K562 (cell line): Measurements from ENCODE around the gene SLC4A5.

Experiments
- ARHGAP35 ChIP-seq: fragments of 450-650 bp; IDR thresholded peaks from 2 replicates; pipeline ENCODE4 v1.6.1; 2018; ENCODE audit not compliant: partially characterized antibody
- CTCF ChIP-seq, 3 experiments: IDR thresholded peaks in 2 of 3; conservative IDR thresholded peaks in 1 of 3; 2 replicates each; pipeline ENCODE4 v1.5.1; 2011 to 2012; ENCODE audit warnings: low read length in 3 of 3, mild to moderate bottlenecking in 3 of 3, control low read depth in 2 of 3, improper control_type of control experiment in 1 of 3, inconsistent platforms in 1 of 3, low read depth in 1 of 3, mixed read lengths in 1 of 3, moderate library complexity in 1 of 3; ENCODE audit not compliant: insufficient read depth in 2 of 3
- GABPB1 ChIP-seq: sonication (generic); formaldehyde crosslinking; IDR thresholded peaks from 2 replicates; pipeline ENCODE4 v1.8.0; 2022; ENCODE audit warnings: mild to moderate bottlenecking, missing genetic modification reagents
- KLF6 ChIP-seq: fragments of 250-450 bp; sonication (Bioruptor Pico); IDR thresholded peaks from 2 replicates; pipeline ENCODE4 v1.4.0; 2020; ENCODE audit warnings: mild to moderate bottlenecking, moderate library complexity, borderline replicate concordance
- MXI1 ChIP-seq: IDR thresholded peaks from 2 replicates; pipeline ENCODE4 v1.6.1; 2011; ENCODE audit warnings: low read depth, mild to moderate bottlenecking, improper control_type of control experiment, low read length
- NR3C1 ChIP-seq: sonication (generic); formaldehyde crosslinking; IDR thresholded peaks from 2 replicates; pipeline ENCODE4 v1.8.1; 2022; ENCODE audit warnings: missing genetic modification reagents
- POLR2A ChIP-seq: fragments of 450-650 bp; conservative IDR thresholded peaks from 2 replicates; pipeline ENCODE4 v1.6.1; 2016
- TAF9B ChIP-seq: fragments of 450-650 bp; IDR thresholded peaks from 2 replicates; pipeline ENCODE4 v1.6.1; 2018; ENCODE audit warnings: mild to moderate bottlenecking; ENCODE audit not compliant: partially characterized antibody
- ZBTB33 ChIP-seq: sonication (generic); formaldehyde crosslinking; IDR thresholded peaks from 2 replicates; pipeline ENCODE4 v1.8.1; 2023; ENCODE audit warnings: mild to moderate bottlenecking, missing genetic modification reagents
- ZNF253 ChIP-seq: fragments of 250-450 bp; sonication (Bioruptor Pico); conservative IDR thresholded peaks from 2 replicates; pipeline ENCODE4 v1.6.1; 2021; ENCODE audit warnings: mild to moderate bottlenecking
- ZSCAN29 ChIP-seq: fragments of 450-650 bp; IDR thresholded peaks from 2 replicates; pipeline ENCODE4 v1.6.1; 2017

- no peak for TF ChIP-seq CTCF (IDR thresholded peaks at IDR 0.05 in 2 of 3, conservative IDR thresholded peaks at IDR 0.05 in 1 of 3; ENCODE audit: insufficient read depth in 2 of 3, low read depth in 1 of 3, low read length in 3 of 3)
- no peak for TF ChIP-seq MXI1
- TF ChIP-seq ZBTB33 = no peak
- no peak for TF ChIP-seq POLR2A
- TF ChIP-seq ZNF253 (CRISPR knock-in tag) = no peak
- no peak for TF ChIP-seq TAF9B
- TF ChIP-seq KLF6 (CRISPR knock-in tag) = no peak
- no peak for TF ChIP-seq NR3C1 (CRISPR knock-in tag)
- no peak for TF ChIP-seq ZSCAN29
- no peak for TF ChIP-seq GABPB1 (CRISPR knock-in tag)
- TF ChIP-seq ARHGAP35 = no peak
Observed at GRCh38 chr2:74392449-74392743, 49.2 kb upstream of the SLC4A5 start.
